H1 (cell line): ENCODE data around the gene JAG2. TPM values are rescaled to one million over a fixed set of nuclear protein-coding genes. Genes with fewer than 3 reads are reported as not detected.

Source experiments
- ASH2L ChIP-seq: fragments of 200-600, 300-600 bp; sonication (generic); IDR thresholded peaks from one replicate; pipeline ENCODE4 v1.7.1; 2017; ENCODE audit warnings: low read length
- ATF2 ChIP-seq: IDR thresholded peaks from 2 replicates; pipeline ENCODE4 v1.6.1; 2012; ENCODE audit warnings: low read length, inconsistent platforms
- CHD7 ChIP-seq: fragments of 300-600 bp; sonication (generic); IDR thresholded peaks from 2 replicates; pipeline ENCODE4 v1.7.1; 2012; ENCODE audit warnings: low read length, moderate library complexity, mild to moderate bottlenecking, inconsistent platforms; ENCODE audit not compliant: insufficient replicate concordance
- HDAC6 ChIP-seq: IDR thresholded peaks from one replicate; pipeline ENCODE4 v1.7.1; 2012; ENCODE audit warnings: low read depth, mild to moderate bottlenecking, inconsistent platforms, low read length, moderate library complexity
- POU5F1 ChIP-seq: IDR thresholded peaks from 2 replicates; pipeline ENCODE4 v1.6.1; 2011; ENCODE audit warnings: low read depth, mild to moderate bottlenecking, low read length, moderate library complexity
- RBBP5 ChIP-seq: IDR thresholded peaks from 2 replicates; pipeline ENCODE4 v1.7.1; 2012; ENCODE audit warnings: low read depth, mild to moderate bottlenecking, inconsistent platforms, low read length, moderate library complexity, borderline replicate concordance
- SIRT6 ChIP-seq: IDR thresholded peaks from one replicate; pipeline ENCODE4 v1.7.1; 2012; ENCODE audit warnings: low read length, inconsistent platforms
- polyA plus RNA-seq, 7 experiments: library from polyadenylated mRNA; depleted of rRNA in 3 of 7; stranded (reverse) in 5 of 7; unstranded in 2 of 7; fragments of >200 nt in 5 of 7; fragments of 200-250 nt in 2 of 7; gene quantifications; 1 replicate in 5 of 7; 2 replicates in 1 of 7; 4 replicates in 1 of 7; pipeline versions ENCODE4 v1.2.1 to v1.2.3, GENCODE V29; 2011 to 2013; ENCODE audit warnings: missing spikeins in 2 of 7, mixed read lengths in 2 of 7
- total RNA-seq: library from RNA; stranded (reverse); fragmentation: NEBNext Ultra II Directional; extraction: Animal tissue kit (Norgen Biotek cat#: 25700); gene quantifications from 2 replicates; pipeline ENCODE4 v1.2.1, GENCODE V29; 2021

Gene JAG2
- total and polyA plus RNA-seq, 2 of the 8 experiments (the other 6 are each of a cell fraction or from before 2014, with no cell fraction given): 2.8 to 6.2 TPM

DNA sequence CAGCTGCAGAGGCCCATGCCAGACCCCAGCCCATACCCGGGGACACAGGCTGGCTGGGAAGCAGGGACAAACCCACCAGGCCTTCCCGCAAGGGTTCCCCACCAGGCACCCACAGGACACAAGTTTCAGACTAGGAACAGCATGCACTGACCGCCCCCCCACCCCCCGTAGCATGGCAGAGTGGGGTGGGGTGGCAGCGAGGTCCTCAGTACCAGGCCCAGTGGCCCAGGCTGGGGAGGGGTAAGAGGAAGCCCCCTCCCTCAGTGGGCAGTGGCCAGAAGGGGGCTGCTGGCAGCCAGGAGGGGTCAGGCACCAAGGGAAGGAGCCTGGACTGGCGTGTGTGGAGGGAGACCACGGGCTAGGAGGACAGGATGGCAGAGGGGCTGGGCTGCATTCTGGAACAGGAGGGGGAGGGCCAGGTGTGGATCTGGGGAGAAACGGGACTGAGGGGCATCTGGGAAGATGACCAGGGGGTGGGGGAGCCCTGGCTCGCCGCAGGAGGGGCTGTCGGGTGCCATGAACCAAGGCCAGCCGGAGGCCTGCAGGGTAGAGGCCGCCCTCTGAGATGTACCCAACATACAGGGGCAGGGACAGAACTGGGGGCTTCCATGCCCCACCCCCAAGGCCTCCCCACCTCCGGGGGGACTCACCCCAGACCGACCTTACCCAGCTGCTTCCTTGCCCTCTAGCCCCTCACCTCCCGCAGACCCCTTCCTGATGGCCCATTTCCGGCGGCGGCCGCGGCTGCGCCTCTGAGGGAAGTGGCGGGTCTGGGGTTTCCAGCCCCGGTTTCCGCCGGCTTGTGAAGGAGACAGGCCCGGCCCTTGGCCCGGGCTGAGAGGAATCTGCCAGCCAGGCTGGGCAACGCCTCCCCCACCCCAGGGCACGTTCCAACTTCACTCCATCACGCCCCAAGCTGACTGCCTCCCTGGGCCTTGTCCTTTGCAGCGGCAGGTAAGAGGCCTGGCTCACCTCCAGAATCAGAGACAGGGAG is 5.6 kb upstream of the JAG2 start (continued):
- TF ChIP-seq CHD7 (no peak), RBBP5 (no peak), SIRT6 (no peak), HDAC6 (no peak), ATF2 (no peak), POU5F1 (no peak), ASH2L (no peak)
